ENCODE measurements around the gene ADGRD1. TPM values are rescaled to one million over a fixed set of nuclear protein-coding genes. Genes with fewer than 3 reads are reported as not detected.

ADGRD1 gene
- total RNA-seq, 1 donor from 2014 or later: 1.7 TPM

- H3K27me3 Mint-ChIP-seq (ENCODE audit: unreplicated experiment): peaks cover 1% of the 10 kb centered on the region
Measured at GRCh38 chr12:130976171-130976720, 22.5 kb downstream of the ADGRD1 start.

GRCh38 chr12:130977046-130977742 lies 23.5 kb downstream of the ADGRD1 start:
- Mint-ChIP-seq H3K9me3 (ENCODE audit: unreplicated experiment) (no peaks in the 10 kb centered on the region), H3K4me1 (ENCODE audit: unreplicated experiment) (peaks cover 2% of the 10 kb centered on the region), H3K36me3 (ENCODE audit: low read depth, unreplicated experiment) (no peaks in the 10 kb centered on the region), H3K4me3 (ENCODE audit: unreplicated experiment) (no peak overlapping the region), H3K27ac (ENCODE audit: unreplicated experiment) (no peak overlapping the region), H3K27me3 (ENCODE audit: unreplicated experiment) (peaks cover 1% of the 10 kb centered on the region)
- no peak for DNase-seq (ENCODE audit: low spot score)
- no peak for TF ChIP-seq CTCF (IDR thresholded peaks at IDR 0.05; ENCODE audit: unreplicated experiment)

More at GRCh38 chr12:130976171-130976720, 22.5 kb downstream of the ADGRD1 start:
- Mint-ChIP-seq H3K36me3 (ENCODE audit: low read depth, unreplicated experiment) (no peaks in the 10 kb centered on the region), H3K4me3 (ENCODE audit: unreplicated experiment) (no peak overlapping the region), H3K4me1 (ENCODE audit: unreplicated experiment) (peaks cover 1% of the 10 kb centered on the region), H3K9me3 (ENCODE audit: unreplicated experiment) (no peaks in the 10 kb centered on the region), H3K27ac (ENCODE audit: unreplicated experiment) (no peak overlapping the region)
- TF ChIP-seq CTCF (IDR thresholded peaks at IDR 0.05; ENCODE audit: unreplicated experiment): no peak
- no peak for DNase-seq (ENCODE audit: low spot score)

- no peaks in the 10 kb centered on the region for H3K36me3 Mint-ChIP-seq (ENCODE audit: low read depth, unreplicated experiment)
- H3K4me3 Mint-ChIP-seq (ENCODE audit: unreplicated experiment): no peak overlapping the region
- H3K9me3 Mint-ChIP-seq (ENCODE audit: unreplicated experiment): no peaks in the 10 kb centered on the region
- no peak for TF ChIP-seq CTCF (IDR thresholded peaks at IDR 0.05; ENCODE audit: unreplicated experiment)
- H3K4me1 Mint-ChIP-seq (ENCODE audit: unreplicated experiment): peaks cover 2% of the 10 kb centered on the region
- no peak overlapping the region for H3K27ac Mint-ChIP-seq (ENCODE audit: unreplicated experiment)
- peaks cover 2% of the 10 kb centered on the region for H3K27me3 Mint-ChIP-seq (ENCODE audit: unreplicated experiment)
- DNase-seq (ENCODE audit: low spot score): no peak
Measured at GRCh38 chr12:130977743-130978095, 24.0 kb downstream of the ADGRD1 start.

- H3K4me1 Mint-ChIP-seq (ENCODE audit: unreplicated experiment): peaks cover 2% of the 10 kb centered on the region
- no peak for TF ChIP-seq CTCF (IDR thresholded peaks at IDR 0.05; ENCODE audit: unreplicated experiment)
- H3K27ac Mint-ChIP-seq (ENCODE audit: unreplicated experiment): no peak overlapping the region
- no peaks in the 10 kb centered on the region for H3K36me3 Mint-ChIP-seq (ENCODE audit: low read depth, unreplicated experiment)
- H3K9me3 Mint-ChIP-seq (ENCODE audit: unreplicated experiment): no peaks in the 10 kb centered on the region
- no peak overlapping the region for H3K4me3 Mint-ChIP-seq (ENCODE audit: unreplicated experiment)
- no peak for DNase-seq (ENCODE audit: low spot score)
- H3K27me3 Mint-ChIP-seq (ENCODE audit: unreplicated experiment): peaks cover 2% of the 10 kb centered on the region
Measured at GRCh38 chr12:130978785-130979184, 25.1 kb downstream of the ADGRD1 start.

- Mint-ChIP-seq H3K4me3 (ENCODE audit: unreplicated experiment) (no peak overlapping the region), H3K27me3 (ENCODE audit: unreplicated experiment) (peaks cover 2% of the 10 kb centered on the region), H3K36me3 (ENCODE audit: low read depth, unreplicated experiment) (no peaks in the 10 kb centered on the region), H3K9me3 (ENCODE audit: unreplicated experiment) (no peaks in the 10 kb centered on the region), H3K4me1 (ENCODE audit: unreplicated experiment) (peaks cover 2% of the 10 kb centered on the region), H3K27ac (ENCODE audit: unreplicated experiment) (no peak overlapping the region)
- TF ChIP-seq CTCF (IDR thresholded peaks at IDR 0.05; ENCODE audit: unreplicated experiment): no peak
- DNase-seq (ENCODE audit: low spot score): no peak
Measured at GRCh38 chr12:130981074-130981742, 27.5 kb downstream of the ADGRD1 start.

All from endothelial cell (in vitro differentiated cells).